ENCODE data around the gene TMEM151A.
"Not testable (repeated sequence)": the region's sequence is repeated elsewhere in the genome, so short reads cannot be mapped to it uniquely, and the experiment has no call there.

The TMEM151A gene

GRCh38 chr11:66274219-66274618, 17.5 kb upstream of the TMEM151A start:
- DNase-seq (ENCODE audit: low read depth), result no peak
- no peak overlapping the region for H3K4me3 ChIP-seq (ENCODE audit: low read depth, low read length)
- no peak for TF ChIP-seq CTCF (IDR thresholded peaks at IDR 0.05; ENCODE audit: low read depth, low read length, missing control alignments)

GRCh38 chr11:66275396-66275795, 16.3 kb upstream of the TMEM151A start:
- no peak overlapping the region for H3K4me3 ChIP-seq (ENCODE audit: low read depth, low read length)
- no peak for TF ChIP-seq CTCF (IDR thresholded peaks at IDR 0.05; ENCODE audit: low read depth, low read length, missing control alignments)
- no peak for DNase-seq (ENCODE audit: low read depth)

GRCh38 chr11:66275984-66276612, 15.6 kb upstream of the TMEM151A start:
- DNase-seq (ENCODE audit: low read depth), result no peak
- H3K4me3 ChIP-seq (ENCODE audit: low read depth, low read length), result no peak overlapping the region
- TF ChIP-seq CTCF (IDR thresholded peaks at IDR 0.05; ENCODE audit: low read depth, low read length, missing control alignments), result no peak

DNA sequence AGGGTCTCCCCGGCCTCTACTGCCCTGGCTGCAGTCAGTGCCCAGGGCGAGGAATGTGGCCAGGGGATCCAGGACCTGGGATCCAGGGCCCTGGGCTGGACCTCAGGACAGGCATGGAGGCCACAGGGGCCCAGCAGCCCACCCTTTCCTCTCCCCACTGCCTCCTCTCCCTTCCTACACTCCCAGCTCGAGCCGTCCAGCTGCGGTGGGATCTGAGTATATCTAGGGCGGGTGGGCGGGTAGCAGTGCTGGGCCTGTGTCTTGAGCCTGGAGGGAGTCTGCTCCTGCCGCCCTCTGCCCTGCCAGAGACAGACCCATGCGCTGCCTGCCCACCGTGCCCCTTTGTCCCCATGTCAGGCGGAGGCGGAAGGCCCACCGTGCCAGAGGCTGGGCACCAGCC, 15.1 kb upstream of the TMEM151A start:
- DNase-seq (ENCODE audit: low read depth); H3K4me3 ChIP-seq (ENCODE audit: low read depth, low read length): not testable (repeated sequence)

- not testable (repeated sequence) for H3K4me3 ChIP-seq (ENCODE audit: low read depth, low read length); DNase-seq (ENCODE audit: low read depth)
These were observed 14.6 kb upstream of the TMEM151A start for GRCh38 chr11:66277064-66277463.

- H3K4me3 ChIP-seq (ENCODE audit: low read depth, low read length), result no peak within 1 kb of the TSS
- no peak for DNase-seq (ENCODE audit: low read depth)
- TF ChIP-seq CTCF (IDR thresholded peaks at IDR 0.05; ENCODE audit: low read depth, low read length, missing control alignments), result no peak
These were observed 14.0 kb upstream of the TMEM151A start, which contains the start of gene CNIH2 for GRCh38 chr11:66277471-66278362. Gene CNIH2 (plus strand): TSS chr11:66278175. CDS start chr11:66278457, 282 bp downstream.

DNA sequence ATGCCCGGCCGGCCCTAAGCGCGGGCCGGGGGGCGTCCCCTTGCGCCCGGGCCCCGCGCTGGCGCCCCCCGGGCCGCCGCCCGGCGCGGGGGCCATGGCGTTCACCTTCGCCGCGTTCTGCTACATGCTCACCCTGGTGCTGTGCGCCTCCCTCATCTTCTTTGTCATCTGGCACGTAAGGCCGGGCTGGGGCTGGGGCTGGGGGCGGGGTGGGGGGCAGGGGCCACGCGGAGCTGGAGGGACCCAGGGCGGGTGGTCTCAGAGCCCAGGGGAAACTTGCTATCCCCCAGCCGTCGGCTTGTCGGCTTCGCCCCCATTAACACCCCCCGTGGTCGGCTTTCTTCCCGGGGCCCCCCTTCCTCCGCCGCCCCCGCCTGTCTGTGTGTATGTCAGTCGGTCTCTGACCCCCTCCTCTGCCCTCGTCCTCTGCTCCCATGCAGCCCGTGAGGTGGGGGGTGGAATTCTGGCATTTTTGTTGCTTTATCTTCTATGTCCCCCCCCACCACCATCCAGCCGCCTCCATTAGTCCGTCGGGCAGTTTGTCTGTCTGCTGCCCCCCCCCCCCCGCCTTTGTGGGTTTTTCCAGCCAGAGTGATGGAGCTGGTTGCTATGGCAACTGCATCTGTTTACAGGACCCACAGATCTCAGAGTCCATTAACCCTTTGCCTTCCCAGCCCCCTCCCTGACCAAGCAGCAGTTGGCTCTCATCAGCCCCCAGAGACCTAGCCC, 13.2 kb upstream of the TMEM151A start:
- TF ChIP-seq CTCF (IDR thresholded peaks at IDR 0.05; ENCODE audit: low read depth, low read length, missing control alignments), result no peak
- H3K4me3 ChIP-seq (ENCODE audit: low read depth, low read length), result no peak overlapping the region
- DNase-seq (ENCODE audit: low read depth), result no peak

Measured in GM12864 (cell line).